ENCODE measurements around the gene KIAA1755.

KIAA1755 gene

GRCh38 chr20:38197217-38197616 lies 63.3 kb downstream of the KIAA1755 start:
- Histone ChIP-seq H3K9ac (ENCODE audit: low read depth, low read length) (no peak overlapping the region), H3K4me1 (ENCODE audit: control insufficient read depth, insufficient read depth, low read length) (peaks cover 23% of the 10 kb centered on the region), H3K27me3 (ENCODE audit: control insufficient read depth, insufficient read depth, low read length) (no peaks in the 10 kb centered on the region), H3K4me3 (ENCODE audit: low read length) (no peak overlapping the region), H3K36me3 (ENCODE audit: insufficient read depth, low read length) (no peaks in the 10 kb centered on the region), H3K4me2 (ENCODE audit: low read length) (no peak overlapping the region), H3K9me3 (replicated peaks; ENCODE audit: low read length) (no peaks in the 10 kb centered on the region)

- Histone ChIP-seq H3K9me3 (replicated peaks; ENCODE audit: low read length) (no peaks in the 10 kb centered on the region), H3K27me3 (ENCODE audit: control insufficient read depth, insufficient read depth, low read length) (no peaks in the 10 kb centered on the region), H3K36me3 (ENCODE audit: insufficient read depth, low read length) (no peaks in the 10 kb centered on the region), H3K9ac (ENCODE audit: low read depth, low read length) (no peak overlapping the region), H3K4me3 (ENCODE audit: low read length) (no peak overlapping the region), H3K4me2 (ENCODE audit: low read length) (no peak overlapping the region), H3K4me1 (ENCODE audit: control insufficient read depth, insufficient read depth, low read length) (peaks cover 22% of the 10 kb centered on the region)
These were observed 63.9 kb downstream of the KIAA1755 start for GRCh38 chr20:38196592-38196991.

- no peaks in the 10 kb centered on the region for H3K27me3 ChIP-seq (ENCODE audit: control insufficient read depth, insufficient read depth, low read length)
- H3K4me3 ChIP-seq (ENCODE audit: low read length), result no peak overlapping the region
- no peaks in the 10 kb centered on the region for H3K36me3 ChIP-seq (ENCODE audit: insufficient read depth, low read length)
- H3K9me3 ChIP-seq (replicated peaks; ENCODE audit: low read length), result no peaks in the 10 kb centered on the region
- H3K9ac ChIP-seq (ENCODE audit: low read depth, low read length), result no peak overlapping the region
- peaks cover 17% of the 10 kb centered on the region for H3K4me1 ChIP-seq (ENCODE audit: control insufficient read depth, insufficient read depth, low read length)
- H3K4me2 ChIP-seq (ENCODE audit: low read length), result no peak overlapping the region
These were observed 64.5 kb downstream of the KIAA1755 start for GRCh38 chr20:38196076-38196475.

DNA sequence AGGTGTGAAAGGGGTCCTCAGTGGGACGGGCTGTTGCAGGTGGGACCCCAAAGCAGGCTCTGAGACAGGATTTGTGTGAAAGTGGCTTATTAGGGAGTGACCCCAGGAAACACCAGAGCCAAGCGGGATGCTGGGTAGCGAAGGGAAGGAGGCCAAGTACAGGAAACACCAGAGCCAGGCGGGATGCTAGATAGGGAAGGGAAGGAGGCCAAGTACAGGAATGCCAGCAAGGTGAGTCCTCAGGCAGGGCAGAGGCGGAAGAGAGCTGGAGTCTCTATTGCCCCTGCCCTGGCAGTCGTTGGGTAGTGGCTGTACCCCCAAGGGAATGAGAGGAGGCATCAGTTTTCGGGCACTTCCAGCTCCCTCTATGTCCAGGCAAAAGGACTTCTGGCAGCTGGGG lies 65.0 kb downstream of the KIAA1755 start:
- H3K4me1 ChIP-seq (ENCODE audit: control insufficient read depth, insufficient read depth, low read length), result peaks cover 13% of the 10 kb centered on the region
- no peak overlapping the region for H3K9ac ChIP-seq (ENCODE audit: low read depth, low read length)
- no peaks in the 10 kb centered on the region for H3K36me3 ChIP-seq (ENCODE audit: insufficient read depth, low read length)
- no peaks in the 10 kb centered on the region for H3K27me3 ChIP-seq (ENCODE audit: control insufficient read depth, insufficient read depth, low read length)
- no peak overlapping the region for H3K4me3 ChIP-seq (ENCODE audit: low read length)
- H3K4me2 ChIP-seq (ENCODE audit: low read length), result no peak overlapping the region
- H3K9me3 ChIP-seq (replicated peaks; ENCODE audit: low read length), result no peaks in the 10 kb centered on the region

- no peak overlapping the region for H3K9ac ChIP-seq (ENCODE audit: low read depth, low read length)
- H3K9me3 ChIP-seq (replicated peaks; ENCODE audit: low read length), result no peaks in the 10 kb centered on the region
- no peaks in the 10 kb centered on the region for H3K27me3 ChIP-seq (ENCODE audit: control insufficient read depth, insufficient read depth, low read length)
- H3K36me3 ChIP-seq (ENCODE audit: insufficient read depth, low read length), result no peaks in the 10 kb centered on the region
- H3K4me2 ChIP-seq (ENCODE audit: low read length), result no peak overlapping the region
- peaks cover 12% of the 10 kb centered on the region for H3K4me1 ChIP-seq (ENCODE audit: control insufficient read depth, insufficient read depth, low read length)
- no peak overlapping the region for H3K4me3 ChIP-seq (ENCODE audit: low read length)
These were observed 65.5 kb downstream of the KIAA1755 start for GRCh38 chr20:38194971-38195504.

GRCh38 chr20:38193586-38194105 lies 66.9 kb downstream of the KIAA1755 start:
- no peak overlapping the region for H3K9ac ChIP-seq (ENCODE audit: low read depth, low read length)
- H3K9me3 ChIP-seq (replicated peaks; ENCODE audit: low read length), result no peaks in the 10 kb centered on the region
- no peaks in the 10 kb centered on the region for H3K27me3 ChIP-seq (ENCODE audit: control insufficient read depth, insufficient read depth, low read length)
- H3K4me1 ChIP-seq (ENCODE audit: control insufficient read depth, insufficient read depth, low read length), result peaks cover 7% of the 10 kb centered on the region
- no peaks in the 10 kb centered on the region for H3K36me3 ChIP-seq (ENCODE audit: insufficient read depth, low read length)
- no peak overlapping the region for H3K4me3 ChIP-seq (ENCODE audit: low read length)
- H3K4me2 ChIP-seq (ENCODE audit: low read length), result no peak overlapping the region

DNA sequence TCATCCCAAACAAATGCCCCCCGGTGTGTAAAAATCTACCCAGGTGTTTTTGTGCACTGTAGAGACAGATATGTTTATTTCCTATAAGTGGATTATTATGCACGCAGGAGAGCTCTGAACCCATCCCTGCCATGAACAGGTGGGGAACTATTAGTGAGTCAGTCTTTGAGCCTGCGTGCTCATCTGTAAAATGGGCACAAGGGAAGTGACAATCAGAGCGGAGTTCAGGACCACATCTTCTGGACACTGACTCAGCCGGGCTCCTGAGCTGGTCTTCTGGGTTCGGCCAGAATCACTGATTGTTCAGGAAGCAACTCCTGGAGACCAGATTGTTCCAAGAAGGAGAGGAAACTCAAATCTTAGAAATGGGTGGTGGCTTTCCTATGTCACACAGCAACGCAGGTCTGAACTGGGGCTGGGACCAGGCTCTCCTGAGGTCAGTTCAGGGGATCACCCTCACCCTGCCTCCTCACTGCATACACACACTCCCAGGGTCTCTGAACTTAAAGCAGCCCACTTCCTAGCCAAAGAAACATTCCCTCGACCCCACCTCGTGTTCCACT lies 68.1 kb downstream of the KIAA1755 start:
- H3K4me3 ChIP-seq (ENCODE audit: low read length), result no peak overlapping the region
- H3K36me3 ChIP-seq (ENCODE audit: insufficient read depth, low read length), result no peaks in the 10 kb centered on the region
- H3K27me3 ChIP-seq (ENCODE audit: control insufficient read depth, insufficient read depth, low read length), result no peaks in the 10 kb centered on the region
- H3K4me2 ChIP-seq (ENCODE audit: low read length), result no peak overlapping the region
- H3K9ac ChIP-seq (ENCODE audit: low read depth, low read length), result no peak overlapping the region
- no peaks in the 10 kb centered on the region for H3K9me3 ChIP-seq (replicated peaks; ENCODE audit: low read length)
- H3K4me1 ChIP-seq (ENCODE audit: control insufficient read depth, insufficient read depth, low read length), result peaks cover 6% of the 10 kb centered on the region

DNA sequence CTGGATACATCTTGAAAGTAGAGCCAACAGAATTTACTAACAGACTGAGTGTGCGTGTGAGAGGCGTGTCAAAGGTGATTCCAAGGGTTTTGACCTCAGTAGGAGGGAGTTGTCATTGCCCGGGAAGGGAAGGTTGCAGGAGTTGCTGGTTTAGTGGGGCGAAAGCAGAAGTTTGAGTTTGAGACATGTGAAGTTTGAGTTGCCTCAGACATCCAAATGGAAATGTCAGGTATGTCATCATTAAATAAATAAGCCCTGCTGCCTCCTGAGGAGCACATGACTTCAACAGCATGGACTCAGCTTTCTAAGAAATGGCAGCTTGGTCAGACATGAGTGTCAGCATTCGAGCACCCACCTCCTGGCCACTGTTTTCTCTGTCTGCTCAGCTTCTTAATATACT lies 68.9 kb downstream of the KIAA1755 start:
- H3K27me3 ChIP-seq (ENCODE audit: control insufficient read depth, insufficient read depth, low read length), result no peaks in the 10 kb centered on the region
- no peak overlapping the region for H3K4me3 ChIP-seq (ENCODE audit: low read length)
- H3K9ac ChIP-seq (ENCODE audit: low read depth, low read length), result no peak overlapping the region
- no peaks in the 10 kb centered on the region for H3K36me3 ChIP-seq (ENCODE audit: insufficient read depth, low read length)
- H3K4me2 ChIP-seq (ENCODE audit: low read length), result no peak overlapping the region
- peaks cover 11% of the 10 kb centered on the region for H3K4me1 ChIP-seq (ENCODE audit: control insufficient read depth, insufficient read depth, low read length)
- no peaks in the 10 kb centered on the region for H3K9me3 ChIP-seq (replicated peaks; ENCODE audit: low read length)

DNA sequence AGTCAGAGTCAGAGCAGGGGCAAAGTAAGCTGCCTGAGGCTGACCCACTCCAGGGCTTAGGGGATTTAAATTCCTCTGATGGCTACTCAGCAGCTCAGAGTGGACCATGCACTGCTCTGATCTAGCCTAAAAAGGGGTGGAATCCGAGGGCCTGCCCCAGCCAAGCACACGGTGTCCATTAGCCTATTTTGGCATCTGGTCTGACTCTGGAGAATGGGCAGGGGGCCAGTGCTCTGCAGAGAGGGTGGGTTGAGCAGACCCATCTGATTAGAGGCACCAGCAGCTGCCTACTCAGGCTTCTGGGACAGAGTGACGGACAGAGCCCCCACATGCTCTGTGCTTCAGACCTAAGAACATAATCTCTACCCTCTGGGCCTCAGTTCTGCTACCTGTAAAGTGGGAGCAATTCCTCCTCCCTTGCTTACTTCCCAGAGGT lies 69.6 kb downstream of the KIAA1755 start:
- no peaks in the 10 kb centered on the region for H3K27me3 ChIP-seq (ENCODE audit: control insufficient read depth, insufficient read depth, low read length)
- no peaks in the 10 kb centered on the region for H3K9me3 ChIP-seq (replicated peaks; ENCODE audit: low read length)
- H3K4me1 ChIP-seq (ENCODE audit: control insufficient read depth, insufficient read depth, low read length), result peaks cover 11% of the 10 kb centered on the region
- H3K9ac ChIP-seq (ENCODE audit: low read depth, low read length), result no peak overlapping the region
- H3K4me3 ChIP-seq (ENCODE audit: low read length), result no peak overlapping the region
- H3K36me3 ChIP-seq (ENCODE audit: insufficient read depth, low read length), result no peaks in the 10 kb centered on the region
- no peak overlapping the region for H3K4me2 ChIP-seq (ENCODE audit: low read length)

GRCh38 chr20:38190166-38190565 lies 70.4 kb downstream of the KIAA1755 start:
- H3K4me2 ChIP-seq (ENCODE audit: low read length), result no peak overlapping the region
- no peaks in the 10 kb centered on the region for H3K36me3 ChIP-seq (ENCODE audit: insufficient read depth, low read length)
- H3K27me3 ChIP-seq (ENCODE audit: control insufficient read depth, insufficient read depth, low read length), result no peaks in the 10 kb centered on the region
- H3K9ac ChIP-seq (ENCODE audit: low read depth, low read length), result no peak overlapping the region
- no peak overlapping the region for H3K4me3 ChIP-seq (ENCODE audit: low read length)
- no peaks in the 10 kb centered on the region for H3K9me3 ChIP-seq (replicated peaks; ENCODE audit: low read length)
- peaks cover 11% of the 10 kb centered on the region for H3K4me1 ChIP-seq (ENCODE audit: control insufficient read depth, insufficient read depth, low read length)

DNA sequence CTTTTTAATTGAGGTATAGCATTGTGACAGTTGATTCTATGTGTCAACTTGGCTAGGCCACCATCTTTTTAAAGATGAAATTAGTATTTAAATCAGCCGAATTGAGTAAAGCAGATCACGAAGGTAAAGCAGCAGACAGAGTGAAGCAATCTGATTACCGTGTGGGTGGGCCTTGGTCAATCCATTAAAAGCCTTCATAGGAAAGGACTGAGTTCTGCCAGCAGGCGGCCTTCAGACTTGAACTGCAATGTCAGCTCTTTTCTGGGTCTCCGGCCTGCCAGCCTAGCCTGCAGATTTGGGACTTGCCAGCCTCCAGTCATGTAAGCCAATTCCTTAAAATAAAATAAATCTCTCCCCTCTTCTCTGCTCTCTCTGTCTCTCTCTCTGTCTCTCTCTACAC lies 73.0 kb downstream of the KIAA1755 start:
- Histone ChIP-seq H3K9ac (ENCODE audit: low read depth, low read length) (no peak overlapping the region), H3K9me3 (replicated peaks; ENCODE audit: low read length) (no peaks in the 10 kb centered on the region), H3K4me3 (ENCODE audit: low read length) (no peak overlapping the region), H3K4me2 (ENCODE audit: low read length) (no peak overlapping the region), H3K36me3 (ENCODE audit: insufficient read depth, low read length) (no peaks in the 10 kb centered on the region), H3K27me3 (ENCODE audit: control insufficient read depth, insufficient read depth, low read length) (no peaks in the 10 kb centered on the region), H3K4me1 (ENCODE audit: control insufficient read depth, insufficient read depth, low read length) (peaks cover 11% of the 10 kb centered on the region)

DNA sequence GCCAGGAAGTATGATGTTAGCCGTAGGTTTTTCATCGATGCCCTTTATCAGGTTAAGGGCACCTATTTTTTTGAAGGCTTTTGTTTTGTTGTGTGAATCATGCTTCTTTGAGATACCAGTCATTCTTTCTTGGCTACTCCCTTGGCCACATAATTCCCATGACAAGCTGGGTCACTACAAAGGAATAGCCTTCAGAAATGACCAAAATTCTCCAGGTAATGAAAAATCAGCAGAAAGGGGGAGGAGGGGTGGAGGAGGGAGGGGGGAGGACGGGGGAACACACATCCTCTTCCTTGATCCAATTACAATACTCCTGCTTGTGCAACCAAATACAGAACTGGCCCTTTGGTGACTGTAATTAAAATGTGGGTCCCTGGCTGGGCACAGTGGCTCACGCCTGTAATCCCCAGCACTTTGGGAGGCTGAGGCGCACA lies 73.7 kb downstream of the KIAA1755 start:
- Histone ChIP-seq H3K4me1 (ENCODE audit: control insufficient read depth, insufficient read depth, low read length) (peaks cover 11% of the 10 kb centered on the region), H3K4me3 (ENCODE audit: low read length) (no peak overlapping the region), H3K27me3 (ENCODE audit: control insufficient read depth, insufficient read depth, low read length) (no peaks in the 10 kb centered on the region), H3K36me3 (ENCODE audit: insufficient read depth, low read length) (no peaks in the 10 kb centered on the region), H3K9ac (ENCODE audit: low read depth, low read length) (no peak overlapping the region), H3K4me2 (ENCODE audit: low read length) (no peak overlapping the region), H3K9me3 (replicated peaks; ENCODE audit: low read length) (no peaks in the 10 kb centered on the region)
